Vagina (tissue), 2 donors: ENCODE measurements around the gene HELB. TPM values are rescaled to one million over a fixed set of nuclear protein-coding genes. Genes with fewer than 3 reads are reported as not detected.

Experiments used
- DNase-seq, 2 donors: peaks; one replicate each; pipeline ENCODE4 v3.0.0-alpha.2; 2017; ENCODE audit errors: extremely low spot score in 2 of 2
- H3K27ac ChIP-seq: fragments of 200-600 bp; sonication (generic); one replicate; pipeline ENCODE4 v1.5.1; 2019
- H3K27me3 ChIP-seq: fragments of 200-600 bp; sonication (generic); one replicate; pipeline ENCODE4 v1.5.1; 2019
- H3K36me3 ChIP-seq, 2 donors: fragments of 200-600 bp; sonication (generic); one replicate each; pipeline ENCODE4 v1.5.1; 2017 to 2019
- H3K4me1 ChIP-seq: fragments of 200-600 bp; sonication (generic); one replicate; pipeline ENCODE4 v1.5.1; 2019
- H3K4me3 ChIP-seq, 2 donors: fragments of 200-600 bp; sonication (generic); 1 replicate in 1 of 2; 2 replicates in 1 of 2; pipeline ENCODE4 v1.5.1; 2016 to 2019
- H3K9me3 ChIP-seq: fragments of 200-600 bp; sonication (generic); one replicate; pipeline ENCODE4 v1.5.1; 2019
- POLR2A ChIP-seq, 2 donors: fragments of 450-650 bp; IDR thresholded peaks; one replicate each; pipeline ENCODE4 v1.6.1; 2017; ENCODE audit warnings: antibody characterized with exemption in 2 of 2, mild to moderate bottlenecking in 2 of 2, moderate library complexity in 2 of 2
- POLR2AphosphoS5 ChIP-seq, 2 donors: sonication (generic); formaldehyde crosslinking; IDR thresholded peaks; one replicate each; pipeline ENCODE4 v1.9.0; 2017; ENCODE audit warnings: antibody characterized with exemption in 2 of 2, mild to moderate bottlenecking in 2 of 2, low read depth in 1 of 2; ENCODE audit not compliant: insufficient read depth in 1 of 2
- intact Hi-C: fragments of 100-400 bp; cut with DNase I; formaldehyde crosslinking; loops from one replicate; pipeline ENCODE4 v1.15.1; 2023
- total RNA-seq: library from RNA; depleted of rRNA; stranded (reverse); fragments of >200 nt; gene quantifications from one replicate; pipeline ENCODE4 v1.2.3, GENCODE V29; 2016
- TF ChIP-seq, protein P1 (sequence below), 3 experiments: fragments of 450-650 bp in 2 of 3; fragments of 200-600 bp in 1 of 3; sonication (generic) in 1 of 3; IDR thresholded peaks; one replicate each; pipeline ENCODE4 v1.5.1; 2017 to 2019; ENCODE audit warnings: antibody characterized with exemption in 3 of 3, mild to moderate bottlenecking in 2 of 3, moderate library complexity in 2 of 3

The HELB gene
- total RNA-seq, 1 donor from 2014 or later: 5.2 TPM

GRCh38 chr12:66321435-66321834, 19.1 kb downstream of the HELB start:
- H3K27ac ChIP-seq: no peak overlapping the region
- H3K9me3 ChIP-seq: no peaks in the 10 kb centered on the region
- no peak for DNase-seq
- intact Hi-C loops: no loop called here
- no peaks in the 10 kb centered on the region for H3K4me1 ChIP-seq
- TF ChIP-seq POLR2AphosphoS5 (IDR thresholded peaks at IDR 0.05; ENCODE audit: insufficient read depth in 1 of 2, low read depth in 1 of 2) (no peak), POLR2A (IDR thresholded peaks at IDR 0.05) (no peak)
- TF ChIP-seq, protein P1, sequence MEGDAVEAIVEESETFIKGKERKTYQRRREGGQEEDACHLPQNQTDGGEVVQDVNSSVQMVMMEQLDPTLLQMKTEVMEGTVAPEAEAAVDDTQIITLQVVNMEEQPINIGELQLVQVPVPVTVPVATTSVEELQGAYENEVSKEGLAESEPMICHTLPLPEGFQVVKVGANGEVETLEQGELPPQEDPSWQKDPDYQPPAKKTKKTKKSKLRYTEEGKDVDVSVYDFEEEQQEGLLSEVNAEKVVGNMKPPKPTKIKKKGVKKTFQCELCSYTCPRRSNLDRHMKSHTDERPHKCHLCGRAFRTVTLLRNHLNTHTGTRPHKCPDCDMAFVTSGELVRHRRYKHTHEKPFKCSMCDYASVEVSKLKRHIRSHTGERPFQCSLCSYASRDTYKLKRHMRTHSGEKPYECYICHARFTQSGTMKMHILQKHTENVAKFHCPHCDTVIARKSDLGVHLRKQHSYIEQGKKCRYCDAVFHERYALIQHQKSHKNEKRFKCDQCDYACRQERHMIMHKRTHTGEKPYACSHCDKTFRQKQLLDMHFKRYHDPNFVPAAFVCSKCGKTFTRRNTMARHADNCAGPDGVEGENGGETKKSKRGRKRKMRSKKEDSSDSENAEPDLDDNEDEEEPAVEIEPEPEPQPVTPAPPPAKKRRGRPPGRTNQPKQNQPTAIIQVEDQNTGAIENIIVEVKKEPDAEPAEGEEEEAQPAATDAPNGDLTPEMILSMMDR (IDR thresholded peaks at IDR 0.05): no peak
- H3K4me3 ChIP-seq: no peak overlapping the region
- no peaks in the 10 kb centered on the region for H3K27me3 ChIP-seq
- H3K36me3 ChIP-seq: no peaks in the 10 kb centered on the region

DNA sequence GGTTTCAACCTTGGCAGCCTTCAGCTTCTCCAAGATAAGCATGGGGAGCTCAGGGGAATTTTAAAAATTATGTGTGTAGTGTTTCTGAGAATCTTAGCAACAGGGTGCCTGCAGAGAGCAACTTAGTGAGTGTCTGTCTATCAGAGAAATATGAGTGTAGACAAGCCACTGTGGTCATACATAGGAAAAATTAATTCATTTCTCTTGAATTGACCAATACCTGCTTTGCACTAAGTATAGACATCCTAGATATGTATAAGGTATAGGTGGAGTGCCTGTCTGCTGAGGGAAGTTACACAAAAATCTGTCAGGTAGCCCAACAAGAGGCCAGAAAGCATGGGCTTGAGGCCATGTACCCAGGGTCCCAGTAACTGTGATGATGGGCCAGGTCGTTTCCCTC, 20.7 kb downstream of the HELB start:
- no peak for DNase-seq
- H3K27me3 ChIP-seq: no peaks in the 10 kb centered on the region
- intact Hi-C loops: no loop called here
- H3K4me1 ChIP-seq: no peaks in the 10 kb centered on the region
- no peaks in the 10 kb centered on the region for H3K36me3 ChIP-seq
- TF ChIP-seq POLR2AphosphoS5 (IDR thresholded peaks at IDR 0.05; ENCODE audit: insufficient read depth in 1 of 2, low read depth in 1 of 2) (no peak), POLR2A (IDR thresholded peaks at IDR 0.05) (no peak)
- TF ChIP-seq, protein P1 (IDR thresholded peaks at IDR 0.05): no peak
- no peak overlapping the region for H3K4me3 ChIP-seq
- H3K27ac ChIP-seq: no peak overlapping the region
- H3K9me3 ChIP-seq: no peaks in the 10 kb centered on the region

- H3K36me3 ChIP-seq: peaks cover 0 to 7% of the 10 kb centered on the region in 2 donors
- intact Hi-C loops: no loop called here
Observed at GRCh38 chr12:66329941-66330340, 27.6 kb downstream of the HELB start.

GRCh38 chr12:66331016-66331415, 28.7 kb downstream of the HELB start:
- Histone ChIP-seq H3K4me3 (no peak overlapping the region), H3K27ac (no peak overlapping the region), H3K27me3 (no peaks in the 10 kb centered on the region), H3K36me3 (peaks cover 0 to 7% of the 10 kb centered on the region in 2 donors), H3K4me1 (no peaks in the 10 kb centered on the region), H3K9me3 (no peaks in the 10 kb centered on the region)
- intact Hi-C loops: no loop called here
- DNase-seq: no peak
- TF ChIP-seq, protein P1 (IDR thresholded peaks at IDR 0.05): no peak
- no peak for TF ChIP-seq POLR2A (IDR thresholded peaks at IDR 0.05)
- TF ChIP-seq POLR2AphosphoS5 (IDR thresholded peaks at IDR 0.05; ENCODE audit: insufficient read depth in 1 of 2, low read depth in 1 of 2): no peak

More at GRCh38 chr12:66329941-66330340, 27.6 kb downstream of the HELB start:
- TF ChIP-seq POLR2A (IDR thresholded peaks at IDR 0.05) (no peak), POLR2AphosphoS5 (IDR thresholded peaks at IDR 0.05; ENCODE audit: insufficient read depth in 1 of 2, low read depth in 1 of 2) (no peak)
- TF ChIP-seq, protein P1 (IDR thresholded peaks at IDR 0.05): no peak
- no peaks in the 10 kb centered on the region for H3K9me3 ChIP-seq
- DNase-seq: no peak
- H3K27me3 ChIP-seq: no peaks in the 10 kb centered on the region
- H3K27ac ChIP-seq: no peak overlapping the region
- H3K4me1 ChIP-seq: no peaks in the 10 kb centered on the region
- H3K4me3 ChIP-seq: no peak overlapping the region

DNA sequence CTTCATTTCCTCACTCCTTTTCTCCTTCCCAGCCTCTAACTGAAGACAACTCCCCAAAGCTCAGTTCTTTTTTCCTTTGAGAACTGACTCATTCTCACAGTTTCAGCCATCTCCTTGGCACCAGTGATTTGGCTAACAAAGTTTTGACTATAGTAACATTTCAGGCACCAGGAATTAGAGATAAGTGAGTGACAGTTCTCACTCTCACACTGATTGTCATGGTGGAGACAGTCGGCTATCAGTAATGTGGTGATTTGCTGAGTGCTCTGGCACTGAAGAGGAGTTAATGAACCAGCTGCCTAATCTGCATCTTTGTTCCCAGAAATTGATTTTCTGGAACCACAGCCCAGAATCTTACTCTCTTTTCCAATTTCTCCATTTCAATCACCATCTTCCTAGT, 29.5 kb downstream of the HELB start:
- H3K27me3 ChIP-seq: no peaks in the 10 kb centered on the region
- intact Hi-C loops: no loop called here
- no peak for DNase-seq
- H3K36me3 ChIP-seq: peaks cover 0 to 7% of the 10 kb centered on the region in 2 donors
- H3K27ac ChIP-seq: no peak overlapping the region
- H3K9me3 ChIP-seq: no peaks in the 10 kb centered on the region
- TF ChIP-seq POLR2A (IDR thresholded peaks at IDR 0.05) (no peak), POLR2AphosphoS5 (IDR thresholded peaks at IDR 0.05; ENCODE audit: insufficient read depth in 1 of 2, low read depth in 1 of 2) (no peak)
- TF ChIP-seq, protein P1 (IDR thresholded peaks at IDR 0.05): no peak
- H3K4me3 ChIP-seq: no peak overlapping the region
- H3K4me1 ChIP-seq: no peaks in the 10 kb centered on the region
